ENCODE measurements around the gene ELMO3. TPM values are rescaled to one million over a fixed set of nuclear protein-coding genes. Genes with fewer than 3 reads are reported as not detected.
A peak's percentile ranks its signal among the peaks of the same experiment; 100 is the strongest.

The ELMO3 gene
- total and polyA plus RNA-seq, 2 of the 13 experiments (the other 11 are each of a cell fraction or from before 2014, with no cell fraction given), result 2.6 to 4.0 TPM

DNA sequence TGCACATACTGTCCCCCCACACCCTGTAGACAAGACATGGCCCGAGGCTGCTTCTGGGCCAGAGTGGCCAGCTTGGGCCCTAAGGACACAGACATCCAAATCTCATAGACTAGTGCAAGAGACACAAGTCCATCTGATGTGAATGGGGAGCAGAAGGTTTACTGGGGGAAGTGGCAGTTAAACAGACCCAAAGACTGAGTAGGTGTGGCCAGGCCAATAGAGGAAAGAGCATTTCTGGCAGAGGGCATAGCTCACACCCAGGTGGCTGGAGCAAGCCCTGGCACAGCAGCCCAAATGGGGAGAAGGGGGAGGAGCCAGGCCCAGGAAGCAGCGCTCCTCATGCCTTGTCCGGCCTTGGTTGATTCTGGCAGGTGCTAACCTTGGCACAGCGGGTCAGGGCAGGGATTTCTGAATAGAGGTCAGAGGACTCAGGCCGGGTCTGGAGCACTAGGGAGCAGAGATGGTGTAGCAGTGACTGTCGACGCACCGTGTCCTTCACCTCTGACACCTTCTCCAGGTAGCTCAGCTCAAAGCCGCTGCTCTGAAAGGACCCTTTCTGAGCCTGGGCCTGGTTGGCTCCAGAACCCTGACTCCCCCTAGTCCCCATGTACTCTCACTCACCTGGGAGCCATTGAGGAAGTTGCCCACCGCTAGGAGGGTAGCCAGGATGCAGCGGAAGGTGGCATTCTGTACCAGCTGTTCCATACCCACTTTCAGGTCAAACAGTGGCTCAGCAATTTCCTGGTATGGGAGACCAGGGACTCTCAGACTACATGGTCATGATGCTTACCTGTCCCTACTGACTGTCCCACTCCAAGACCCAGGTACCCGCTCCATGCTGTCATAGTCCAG lies 32.1 kb downstream of the ELMO3 start (continued):
- TF ChIP-seq, protein P1, sequence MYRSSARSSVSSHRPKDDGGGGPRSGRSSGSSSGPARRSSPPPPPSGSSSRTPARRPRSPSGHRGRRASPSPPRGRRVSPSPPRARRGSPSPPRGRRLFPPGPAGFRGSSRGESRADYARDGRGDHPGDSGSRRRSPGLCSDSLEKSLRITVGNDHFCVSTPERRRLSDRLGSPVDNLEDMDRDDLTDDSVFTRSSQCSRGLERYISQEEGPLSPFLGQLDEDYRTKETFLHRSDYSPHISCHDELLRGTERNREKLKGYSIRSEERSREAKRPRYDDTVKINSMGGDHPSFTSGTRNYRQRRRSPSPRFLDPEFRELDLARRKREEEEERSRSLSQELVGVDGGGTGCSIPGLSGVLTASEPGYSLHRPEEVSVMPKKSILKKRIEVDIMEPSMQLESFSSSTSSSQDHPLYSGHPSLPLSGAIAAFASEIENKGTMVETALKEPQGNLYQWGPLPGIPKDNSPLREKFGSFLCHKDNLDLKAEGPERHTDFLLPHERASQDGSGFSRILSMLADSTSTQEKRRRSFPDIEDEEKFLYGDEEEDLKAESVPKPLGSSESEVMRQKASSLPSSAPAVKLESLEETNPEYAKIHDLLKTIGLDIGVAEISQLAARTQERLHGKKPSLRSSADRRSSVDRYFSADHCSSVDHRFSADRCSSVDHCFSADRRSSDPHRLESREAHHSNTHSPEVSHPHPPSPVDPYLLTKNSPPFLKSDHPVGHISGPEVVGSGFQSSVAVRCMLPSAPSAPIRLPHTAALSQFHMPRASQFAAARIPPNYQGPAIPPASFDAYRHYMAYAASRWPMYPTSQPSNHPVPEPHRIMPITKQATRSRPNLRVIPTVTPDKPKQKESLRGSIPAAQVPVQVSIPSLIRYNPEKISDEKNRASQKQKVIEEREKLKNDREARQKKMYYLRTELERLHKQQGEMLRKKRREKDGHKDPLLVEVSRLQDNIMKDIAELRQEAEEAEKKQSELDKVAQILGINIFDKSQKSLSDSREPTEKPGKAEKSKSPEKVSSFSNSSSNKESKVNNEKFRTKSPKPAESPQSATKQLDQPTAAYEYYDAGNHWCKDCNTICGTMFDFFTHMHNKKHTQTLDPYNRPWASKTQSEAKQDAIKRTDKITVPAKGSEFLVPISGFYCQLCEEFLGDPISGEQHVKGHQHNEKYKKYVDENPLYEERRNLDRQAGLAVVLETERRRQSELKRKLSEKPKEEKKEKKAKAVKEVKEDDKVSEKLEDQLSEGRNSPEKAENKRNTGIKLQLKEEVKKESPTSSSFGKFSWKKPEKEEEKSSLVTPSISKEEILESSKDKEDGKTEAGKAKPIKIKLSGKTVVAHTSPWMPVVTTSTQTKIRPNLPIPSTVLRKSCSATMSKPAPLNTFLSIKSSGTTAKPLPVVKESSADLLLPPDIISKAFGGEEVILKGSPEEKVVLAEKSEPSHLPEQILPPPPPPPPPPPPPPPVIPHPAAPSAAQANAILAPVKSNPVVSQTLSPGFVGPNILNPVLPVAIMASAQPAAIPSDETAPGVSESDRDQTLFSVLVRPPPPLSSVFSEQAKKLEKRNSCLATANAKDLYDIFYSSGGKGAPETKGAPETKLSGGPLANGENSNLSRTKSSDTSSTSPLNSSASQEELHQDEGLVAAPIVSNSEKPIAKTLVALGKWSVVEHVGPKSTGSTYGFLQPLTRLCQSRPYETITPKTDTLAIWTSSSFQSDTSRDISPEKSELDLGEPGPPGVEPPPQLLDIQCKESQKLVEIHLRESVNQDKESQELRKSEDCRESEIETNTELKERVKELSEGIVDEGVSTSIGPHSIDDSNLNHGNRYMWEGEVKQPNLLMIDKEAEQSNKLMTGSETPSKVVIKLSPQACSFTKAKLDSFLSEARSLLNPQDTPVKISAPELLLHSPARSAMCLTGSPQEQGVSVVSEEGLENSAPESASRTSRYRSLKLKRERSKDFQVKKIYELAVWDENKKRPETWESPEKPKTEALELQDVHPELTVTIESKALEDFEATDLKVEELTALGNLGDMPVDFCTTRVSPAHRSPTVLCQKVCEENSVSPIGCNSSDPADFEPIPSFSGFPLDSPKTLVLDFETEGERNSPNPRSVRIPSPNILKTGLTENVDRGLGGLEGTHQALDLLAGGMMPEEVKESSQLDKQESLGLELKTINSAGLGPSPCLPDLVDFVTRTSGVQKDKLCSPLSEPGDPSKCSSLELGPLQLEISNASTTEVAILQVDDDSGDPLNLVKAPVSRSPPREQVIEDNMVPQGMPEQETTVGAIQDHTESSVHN (CRISPR knock-in tag; IDR thresholded peaks at IDR 0.05), result 0 out of 2 replicates have a peak, but pooled peaks have one; percentile 25
- no peak for TF ChIP-seq SIN3B (IDR thresholded peaks at IDR 0.05; ENCODE audit: low read length)
- TF ChIP-seq ZSCAN29 (CRISPR knock-in tag; conservative IDR thresholded peaks at IDR 0.05), result no peak
- TF ChIP-seq, protein P2, sequence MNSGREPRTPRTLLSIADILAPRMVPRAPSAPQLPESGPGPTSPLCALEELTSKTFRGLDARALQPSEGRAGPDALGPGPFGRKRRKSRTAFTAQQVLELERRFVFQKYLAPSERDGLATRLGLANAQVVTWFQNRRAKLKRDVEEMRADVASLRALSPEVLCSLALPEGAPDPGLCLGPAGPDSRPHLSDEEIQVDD (CRISPR knock-in tag; IDR thresholded peaks at IDR 0.05; ENCODE audit: borderline replicate concordance), result no peak
- TF ChIP-seq, protein P3, sequence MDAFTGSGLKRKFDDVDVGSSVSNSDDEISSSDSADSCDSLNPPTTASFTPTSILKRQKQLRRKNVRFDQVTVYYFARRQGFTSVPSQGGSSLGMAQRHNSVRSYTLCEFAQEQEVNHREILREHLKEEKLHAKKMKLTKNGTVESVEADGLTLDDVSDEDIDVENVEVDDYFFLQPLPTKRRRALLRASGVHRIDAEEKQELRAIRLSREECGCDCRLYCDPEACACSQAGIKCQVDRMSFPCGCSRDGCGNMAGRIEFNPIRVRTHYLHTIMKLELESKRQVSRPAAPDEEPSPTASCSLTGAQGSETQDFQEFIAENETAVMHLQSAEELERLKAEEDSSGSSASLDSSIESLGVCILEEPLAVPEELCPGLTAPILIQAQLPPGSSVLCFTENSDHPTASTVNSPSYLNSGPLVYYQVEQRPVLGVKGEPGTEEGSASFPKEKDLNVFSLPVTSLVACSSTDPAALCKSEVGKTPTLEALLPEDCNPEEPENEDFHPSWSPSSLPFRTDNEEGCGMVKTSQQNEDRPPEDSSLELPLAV (CRISPR knock-in tag; conservative IDR thresholded peaks at IDR 0.05; ENCODE audit: low read depth), result no peak
- TF ChIP-seq, protein P4, sequence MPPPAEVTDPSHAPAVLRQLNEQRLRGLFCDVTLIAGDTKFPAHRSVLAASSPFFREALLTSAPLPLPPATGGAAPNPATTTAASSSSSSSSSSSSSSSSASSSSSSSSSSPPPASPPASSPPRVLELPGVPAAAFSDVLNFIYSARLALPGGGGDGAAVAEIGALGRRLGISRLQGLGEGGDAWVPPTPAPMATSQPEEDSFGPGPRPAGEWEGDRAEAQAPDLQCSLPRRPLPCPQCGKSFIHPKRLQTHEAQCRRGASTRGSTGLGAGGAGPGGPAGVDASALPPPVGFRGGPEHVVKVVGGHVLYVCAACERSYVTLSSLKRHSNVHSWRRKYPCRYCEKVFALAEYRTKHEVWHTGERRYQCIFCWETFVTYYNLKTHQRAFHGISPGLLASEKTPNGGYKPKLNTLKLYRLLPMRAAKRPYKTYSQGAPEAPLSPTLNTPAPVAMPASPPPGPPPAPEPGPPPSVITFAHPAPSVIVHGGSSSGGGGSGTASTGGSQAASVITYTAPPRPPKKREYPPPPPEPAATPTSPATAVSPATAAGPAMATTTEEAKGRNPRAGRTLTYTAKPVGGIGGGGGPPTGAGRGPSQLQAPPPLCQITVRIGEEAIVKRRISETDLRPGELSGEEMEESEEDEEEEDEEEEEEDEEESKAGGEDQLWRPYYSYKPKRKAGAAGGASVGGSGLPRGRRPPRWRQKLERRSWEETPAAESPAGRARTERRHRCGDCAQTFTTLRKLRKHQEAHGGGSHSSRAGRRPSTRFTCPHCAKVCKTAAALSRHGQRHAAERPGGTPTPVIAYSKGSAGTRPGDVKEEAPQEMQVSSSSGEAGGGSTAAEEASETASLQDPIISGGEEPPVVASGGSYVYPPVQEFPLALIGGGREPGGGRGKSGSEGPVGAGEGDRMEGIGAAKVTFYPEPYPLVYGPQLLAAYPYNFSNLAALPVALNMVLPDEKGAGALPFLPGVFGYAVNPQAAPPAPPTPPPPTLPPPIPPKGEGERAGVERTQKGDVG (CRISPR knock-in tag; IDR thresholded peaks at IDR 0.05; ENCODE audit: borderline replicate concordance), result peak; percentile 18; the same call in 1 of the 2 replicates
- TF ChIP-seq ZNF572 (CRISPR knock-in tag; IDR thresholded peaks at IDR 0.05), result 0 out of 2 replicates have a peak, but pooled peaks have one; percentile 36
- TF ChIP-seq PHF21A (CRISPR knock-in tag; IDR thresholded peaks at IDR 0.05), result no peak
- peak; percentile 80 for TF ChIP-seq RBM22 (optimal IDR thresholded peaks at IDR 0.05; ENCODE audit: low read length)
- peak; percentile 47; the same call in 1 of the 2 replicates for TF ChIP-seq SAFB2 (CRISPR knock-in tag; IDR thresholded peaks at IDR 0.05; ENCODE audit: borderline replicate concordance, low read depth)
- peak; percentile 70; the same call in 1 of the 2 replicates for TF ChIP-seq POLR2AphosphoS2 (IDR thresholded peaks at IDR 0.05; ENCODE audit: low read depth, low read length)

Data from HepG2 (cell line).